ENCODE results near the gene PLAAT2.

The PLAAT2 gene

DNA sequence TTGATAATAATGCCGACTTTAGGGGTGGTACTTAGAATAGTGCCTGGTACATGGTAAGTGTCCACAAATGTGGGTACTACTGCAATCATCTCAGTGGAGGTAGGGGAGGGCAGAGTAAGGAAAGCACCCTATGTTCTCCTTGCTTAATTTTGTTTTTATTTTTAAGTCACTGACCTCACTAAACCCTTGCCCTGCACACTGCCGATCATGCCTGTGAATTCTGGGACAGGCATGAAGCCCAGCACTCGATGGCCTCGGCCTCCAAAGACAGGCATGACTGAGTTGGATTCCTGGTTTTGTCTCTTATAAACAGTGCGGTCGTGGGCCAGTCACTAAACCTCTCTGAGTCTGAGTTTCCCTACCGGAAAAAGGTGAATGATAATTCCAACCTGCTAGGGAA lies 50.4 kb downstream of the PLAAT2 start:
- DNase-seq = no peak

DNA sequence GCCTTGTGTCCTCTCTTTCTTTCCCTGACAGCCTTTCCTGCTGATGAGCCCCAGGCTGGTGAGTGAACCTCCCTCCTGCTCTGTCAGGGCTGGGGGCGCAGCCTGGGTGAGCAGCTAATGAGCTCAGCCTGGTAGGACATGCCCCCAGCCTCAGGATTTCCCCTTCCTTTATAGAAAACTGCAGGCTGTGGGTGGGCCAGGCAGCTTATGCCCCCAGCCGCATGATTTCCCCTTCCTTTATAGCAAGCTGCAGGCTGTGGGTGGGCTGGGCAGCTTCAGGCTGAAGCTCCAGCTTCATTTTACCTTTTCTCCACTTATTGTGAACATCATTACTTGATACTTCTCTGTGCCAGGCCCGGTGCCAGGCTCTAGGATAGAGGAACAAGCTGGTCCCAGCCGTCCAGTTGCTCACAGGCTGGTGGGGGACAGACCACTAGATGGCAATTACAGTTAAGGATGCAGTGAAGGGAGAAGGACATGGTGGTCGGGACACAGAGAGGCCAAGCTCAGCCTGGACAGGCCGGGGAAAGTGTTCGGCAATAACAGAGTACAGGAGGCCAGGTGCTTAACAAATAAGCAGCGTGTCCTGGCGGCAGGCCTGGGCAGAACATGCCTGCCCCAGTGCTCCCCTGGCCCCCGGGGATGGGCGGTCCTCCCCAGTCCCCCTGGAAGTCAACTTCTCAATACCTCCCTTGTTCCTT lies 52.0 kb downstream of the PLAAT2 start:
- no peak for DNase-seq

DNA sequence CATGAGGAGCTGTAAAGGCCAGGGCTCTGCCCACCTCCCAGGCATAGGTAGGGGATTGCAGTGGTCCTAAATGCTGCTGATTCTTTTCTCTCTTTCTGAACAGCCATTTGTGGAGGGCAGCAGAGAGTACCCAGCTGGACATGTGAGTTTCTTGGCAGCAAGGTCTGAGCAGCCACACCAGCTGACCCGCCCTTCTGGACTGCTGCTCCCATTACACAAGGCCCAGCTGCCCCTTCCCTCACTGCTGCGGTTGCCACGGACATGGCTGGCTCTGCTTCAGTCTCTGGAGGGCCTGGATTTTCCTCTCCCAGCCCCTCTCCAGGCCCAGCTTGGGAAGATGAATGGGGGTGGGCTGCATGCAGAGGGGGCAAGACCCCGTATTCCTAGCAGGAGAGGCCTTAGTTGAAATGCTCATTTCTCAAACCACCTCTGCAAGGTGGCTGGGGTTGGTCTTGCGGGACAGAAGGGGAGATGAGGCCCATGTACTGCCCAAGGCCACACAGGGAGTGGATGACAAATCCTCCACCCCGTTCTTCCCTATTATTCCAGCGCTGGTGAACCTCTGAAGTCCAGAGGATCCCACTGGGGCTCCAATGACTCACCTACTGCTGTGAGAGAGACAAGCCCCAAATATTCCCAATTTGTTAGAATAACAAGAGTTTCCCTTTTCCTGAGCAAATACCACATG lies 52.7 kb downstream of the PLAAT2 start:
- DNase-seq = no peak

DNA sequence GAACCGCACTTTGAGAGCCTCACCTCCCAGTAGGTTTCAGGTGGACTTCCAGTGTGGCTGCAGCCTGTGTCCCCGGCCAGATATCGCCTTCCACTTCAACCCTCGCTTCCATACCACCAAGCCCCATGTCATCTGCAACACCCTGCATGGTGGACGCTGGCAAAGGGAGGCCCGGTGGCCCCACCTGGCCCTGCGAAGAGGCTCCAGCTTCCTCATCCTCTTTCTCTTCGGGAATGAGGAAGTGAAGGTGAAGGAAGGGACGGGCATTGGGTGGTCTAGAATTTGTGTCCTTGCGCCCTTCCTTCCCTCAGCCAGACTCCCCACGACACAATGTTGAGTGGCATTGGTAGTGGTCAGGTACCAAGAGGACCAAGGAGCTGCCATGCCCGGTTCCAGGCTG lies 54.4 kb downstream of the PLAAT2 start:
- no peak for DNase-seq

DNA sequence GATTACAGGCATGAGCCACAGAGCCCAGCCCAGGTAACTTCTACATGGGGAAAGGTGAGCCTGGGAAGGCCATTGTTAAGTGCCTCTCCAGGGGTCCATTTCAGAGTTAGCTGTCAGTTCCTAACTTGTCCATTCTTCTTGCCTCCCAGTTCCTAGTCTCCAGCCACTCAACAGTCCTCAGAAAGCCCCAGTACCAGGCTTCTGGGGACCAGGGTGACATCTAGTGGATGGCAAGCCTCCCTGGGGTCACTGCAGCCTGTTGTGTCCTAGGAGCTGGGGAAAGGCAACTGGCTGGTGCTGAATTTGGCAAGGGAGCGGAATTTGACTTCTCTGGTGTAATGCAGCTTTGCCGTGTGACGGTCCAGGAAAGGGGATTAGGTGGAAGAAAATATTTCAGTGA lies 55.2 kb downstream of the PLAAT2 start:
- no peak for DNase-seq

DNA sequence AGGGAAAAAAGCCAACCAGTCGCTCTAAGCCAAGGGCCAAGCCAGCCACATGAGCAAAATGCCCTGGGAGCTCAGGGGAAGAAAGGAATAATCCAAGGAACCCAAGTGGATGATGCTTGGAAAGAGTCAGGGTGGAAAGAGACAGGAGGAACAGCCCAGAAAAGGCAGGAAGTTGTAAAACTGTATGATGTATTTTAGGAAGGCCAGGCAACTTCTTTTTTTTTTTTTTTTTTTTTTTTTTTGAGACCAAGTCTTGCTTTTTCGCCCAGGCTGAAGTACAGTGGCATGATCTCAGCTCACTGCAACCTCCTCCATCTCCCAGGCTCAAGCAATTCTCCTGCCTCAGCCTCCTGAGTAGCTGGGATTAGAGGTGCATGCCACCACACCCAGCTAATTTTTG lies 55.7 kb downstream of the PLAAT2 start:
- DNase-seq = no peak

DNA sequence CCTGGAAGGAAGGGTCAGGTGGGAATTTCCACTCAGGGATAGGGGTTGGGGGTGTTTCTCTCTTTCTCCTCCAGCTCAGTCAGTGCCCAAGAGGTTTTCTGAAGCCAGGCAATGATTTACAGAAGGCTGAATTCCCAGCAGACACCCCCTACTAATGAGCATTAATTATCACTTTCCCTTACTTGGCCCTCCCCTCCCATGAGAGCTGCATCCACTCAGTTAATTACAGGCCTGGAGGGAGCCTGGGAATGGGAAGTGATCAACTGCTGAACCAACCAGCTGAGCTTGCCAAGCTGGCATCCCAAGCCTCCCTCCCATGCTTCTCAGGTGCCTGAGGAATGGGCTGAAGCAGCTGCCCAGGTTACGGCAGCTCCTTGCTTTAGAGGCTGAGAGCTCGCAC lies 56.3 kb downstream of the PLAAT2 start:
- DNase-seq = no peak

DNA sequence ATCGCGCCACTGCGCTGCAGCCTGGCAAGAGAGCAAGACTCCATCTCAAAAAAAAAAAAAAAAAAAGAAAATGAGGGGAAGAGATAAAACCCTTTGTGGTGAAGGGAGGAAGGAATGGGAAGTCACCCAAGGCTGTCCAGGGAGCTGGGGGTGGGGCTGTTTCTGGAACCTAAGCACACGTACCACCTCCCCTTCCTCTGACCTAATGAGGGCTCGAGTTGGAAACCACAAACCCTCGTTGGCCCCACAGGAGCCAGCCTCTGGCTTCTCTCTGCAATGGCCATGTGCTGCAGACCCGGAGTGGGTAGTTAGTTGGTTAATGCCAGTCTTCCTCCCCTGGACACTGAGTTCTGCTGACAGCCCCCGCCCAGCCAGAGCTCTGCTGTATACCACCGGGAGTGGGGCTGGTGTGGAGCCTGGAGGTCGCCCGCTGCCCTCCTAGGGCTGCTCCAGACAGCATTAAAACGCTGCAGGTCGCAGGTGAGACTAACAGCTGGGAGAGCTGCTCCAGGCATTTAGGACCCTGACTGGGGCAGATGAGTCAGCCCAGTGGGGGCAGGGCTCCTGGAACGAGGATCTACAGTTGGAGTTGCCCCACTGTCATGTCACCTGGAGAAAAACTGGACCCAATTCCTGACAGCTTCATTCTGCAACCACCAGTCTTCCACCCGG lies 57.2 kb downstream of the PLAAT2 start, which contains the start of gene LGALS12:
TSS of gene LGALS12 (plus strand) at position 228 of the 672 bp plus-strand sequence. CDS start at position 603, 375 bp downstream.
- DNase-seq = no peak

DNA sequence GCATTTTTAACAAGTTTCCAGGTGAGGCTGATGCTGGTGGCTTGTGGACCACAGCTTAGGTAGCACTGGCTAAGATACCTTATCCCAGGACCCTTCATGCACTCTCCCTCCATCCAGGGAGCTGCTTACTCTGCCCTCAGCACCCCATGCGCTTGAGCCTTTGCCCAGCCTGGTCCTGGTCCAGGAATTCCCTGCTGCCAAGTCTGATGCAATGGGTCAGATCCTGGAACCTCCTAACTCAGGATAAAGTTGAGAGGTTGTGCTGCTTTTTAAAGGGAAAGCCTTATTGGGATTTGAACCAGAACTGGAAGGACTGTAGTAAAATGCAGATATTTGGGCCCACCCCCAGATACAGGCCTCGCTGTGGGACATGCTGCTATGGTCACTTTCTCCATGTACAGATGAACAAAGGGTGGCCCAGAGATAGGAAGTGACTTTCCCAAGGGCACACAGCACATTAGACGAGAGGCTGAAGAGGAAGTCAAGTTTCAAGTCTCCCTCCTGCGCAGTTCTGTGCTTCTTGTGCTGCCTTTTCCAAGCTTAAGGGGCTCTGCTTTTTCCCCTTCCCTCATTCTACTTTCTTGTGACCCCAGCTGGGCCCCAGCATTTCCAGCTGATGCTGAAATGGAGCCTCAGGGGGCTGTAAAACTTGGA lies 58.1 kb downstream of the PLAAT2 start:
- no peak for DNase-seq

DNA sequence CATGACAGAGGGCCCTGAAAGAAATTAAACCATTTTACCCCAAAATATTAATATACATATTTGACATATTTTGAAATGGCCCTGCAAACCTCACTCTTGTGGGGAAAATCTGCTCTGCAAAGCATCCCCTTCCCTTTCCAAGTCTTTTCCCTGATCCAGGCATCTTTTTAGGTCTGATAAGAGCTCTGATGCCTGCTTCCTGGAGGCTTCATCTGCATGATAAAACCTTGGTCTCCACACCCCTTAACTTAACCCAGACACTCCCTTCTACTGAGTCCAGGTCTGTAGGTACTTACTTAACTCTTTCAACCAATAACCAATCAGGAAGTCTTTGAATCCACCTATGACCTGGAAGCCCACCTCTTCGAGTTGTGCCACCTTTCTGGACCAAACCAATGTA lies 59.1 kb downstream of the PLAAT2 start:
- DNase-seq = no peak

DNA sequence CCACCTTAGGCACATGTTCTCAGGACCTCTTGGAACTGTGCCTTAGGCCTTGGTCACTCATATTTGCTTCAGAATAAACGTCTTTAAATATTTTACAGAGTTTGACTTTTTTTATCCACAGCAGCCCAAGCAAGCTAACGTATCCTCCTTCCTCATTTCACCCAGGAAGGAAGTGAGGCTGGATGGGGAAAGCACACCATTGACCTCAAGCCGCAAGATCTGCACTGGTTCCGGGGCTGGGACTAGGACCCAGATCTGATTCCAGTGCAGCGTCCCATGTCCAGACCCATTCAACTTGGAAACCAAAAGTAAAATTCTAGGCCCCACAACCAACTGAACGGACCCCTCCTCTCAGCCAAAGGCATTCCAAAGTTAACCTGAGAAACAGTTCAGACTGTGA lies 59.7 kb downstream of the PLAAT2 start:
- DNase-seq = no peak
